Body of pancreas (tissue), 4 donors: ENCODE data around the gene LRRC10.

Source experiments
- CTCF ChIP-seq, 7 experiments: fragments of 450-650 bp in 4 of 7; fragments of 200-600 bp in 3 of 7; sonication (generic) in 3 of 7; IDR thresholded peaks; one replicate each; pipeline ENCODE4 v1.5.1; 2016 to 2019; ENCODE audit warnings: antibody characterized with exemption in 7 of 7
- POLR2A ChIP-seq, 3 donors: fragments of 450-650 bp; IDR thresholded peaks; one replicate each; pipeline ENCODE4 v1.6.1; 2016; ENCODE audit warnings: antibody characterized with exemption in 3 of 3, mild to moderate bottlenecking in 2 of 3

GRCh38 chr12:69655616-69656340 lies 45.1 kb upstream of the LRRC10 start:
- TF ChIP-seq CTCF (IDR thresholded peaks at IDR 0.05): no peak
- TF ChIP-seq POLR2A (IDR thresholded peaks at IDR 0.05): no peak
